ENCODE measurements around the gene ANKRD2. TPM values are rescaled to one million over a fixed set of nuclear protein-coding genes. Genes with fewer than 3 reads are reported as not detected.

The ANKRD2 gene
- total and polyA plus RNA-seq, 2 donors (not counting 1 experiment from before 2014, with no cell fraction given), result 0.26 to 1.8 TPM

DNA sequence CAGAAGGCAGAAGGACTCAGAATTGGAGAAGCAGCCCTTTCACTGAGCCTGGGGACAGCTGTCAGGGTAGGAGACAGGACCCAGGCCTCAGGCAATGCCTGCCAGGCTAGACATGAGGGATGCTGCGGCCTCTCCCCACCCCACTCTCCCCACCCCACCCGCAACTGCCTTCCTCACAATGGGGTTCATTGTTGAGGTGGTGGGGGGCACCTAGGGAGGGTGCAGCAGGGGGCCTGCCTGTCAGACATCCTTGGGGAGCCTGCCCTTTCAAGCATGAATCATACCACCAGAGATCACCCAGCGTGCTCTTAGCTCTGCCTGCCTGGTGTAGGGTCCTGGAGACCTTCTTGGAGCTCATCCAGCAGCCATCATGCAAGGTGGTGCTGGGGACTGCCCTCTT lies 16.9 kb downstream of the ANKRD2 start, which contains the start of gene C10orf62:
TSS of gene C10orf62 (plus strand) at position 243 of the 400 bp plus-strand sequence. CDS start 177 bp downstream, outside the sequence.
- Histone ChIP-seq H4K20me1 (ENCODE audit: control insufficient read depth, extremely low read depth, insufficient read depth, low read length) (no peaks in the 10 kb centered on the region), H3K36me3 (ENCODE audit: control insufficient read depth, insufficient read depth, low read length) (no peaks in the 10 kb centered on the region), H3K4me1 (ENCODE audit: control insufficient read depth, extremely low read depth, insufficient read depth, low read length) (peaks cover 4% of the 10 kb centered on the region), H3K79me2 (ENCODE audit: control insufficient read depth, insufficient read depth, low read length) (no peaks in the 10 kb centered on the region), H3K27me3 (ENCODE audit: control insufficient read depth, insufficient read depth, low read length) (no peaks in the 10 kb centered on the region), H3K9ac (ENCODE audit: insufficient read depth, low read length) (no peak within 1 kb of the TSS), H2AFZ (ENCODE audit: low read length) (no peak within 1 kb of the TSS), H3K4me2 (ENCODE audit: extremely low read depth, insufficient read depth, low read length) (no peak within 1 kb of the TSS), H3K9me3 (ENCODE audit: control insufficient read depth, insufficient read depth, low read depth, low read length) (no peaks in the 10 kb centered on the region), H3K27ac (ENCODE audit: insufficient read depth, low read length) (no peak within 1 kb of the TSS), H3K4me3 (replicated peaks in 1 of 4; ENCODE audit: control extremely low read depth in 1 of 4, insufficient read depth in 1 of 4, low read depth in 3 of 4, low read length in 4 of 4) (no peak within 1 kb of the TSS)
- DNase-seq (ENCODE audit: low read depth in 2 of 2), result no peak
- TF ChIP-seq EZH2 (IDR thresholded peaks at IDR 0.05; ENCODE audit: low read length, missing control alignments), result no peak
- TF ChIP-seq, protein P1, sequence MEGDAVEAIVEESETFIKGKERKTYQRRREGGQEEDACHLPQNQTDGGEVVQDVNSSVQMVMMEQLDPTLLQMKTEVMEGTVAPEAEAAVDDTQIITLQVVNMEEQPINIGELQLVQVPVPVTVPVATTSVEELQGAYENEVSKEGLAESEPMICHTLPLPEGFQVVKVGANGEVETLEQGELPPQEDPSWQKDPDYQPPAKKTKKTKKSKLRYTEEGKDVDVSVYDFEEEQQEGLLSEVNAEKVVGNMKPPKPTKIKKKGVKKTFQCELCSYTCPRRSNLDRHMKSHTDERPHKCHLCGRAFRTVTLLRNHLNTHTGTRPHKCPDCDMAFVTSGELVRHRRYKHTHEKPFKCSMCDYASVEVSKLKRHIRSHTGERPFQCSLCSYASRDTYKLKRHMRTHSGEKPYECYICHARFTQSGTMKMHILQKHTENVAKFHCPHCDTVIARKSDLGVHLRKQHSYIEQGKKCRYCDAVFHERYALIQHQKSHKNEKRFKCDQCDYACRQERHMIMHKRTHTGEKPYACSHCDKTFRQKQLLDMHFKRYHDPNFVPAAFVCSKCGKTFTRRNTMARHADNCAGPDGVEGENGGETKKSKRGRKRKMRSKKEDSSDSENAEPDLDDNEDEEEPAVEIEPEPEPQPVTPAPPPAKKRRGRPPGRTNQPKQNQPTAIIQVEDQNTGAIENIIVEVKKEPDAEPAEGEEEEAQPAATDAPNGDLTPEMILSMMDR (conservative IDR thresholded peaks at IDR 0.05 in 1 of 2, IDR thresholded peaks at IDR 0.05 in 1 of 2; ENCODE audit: low read depth in 1 of 2, low read length in 2 of 2), result no peak

DNA sequence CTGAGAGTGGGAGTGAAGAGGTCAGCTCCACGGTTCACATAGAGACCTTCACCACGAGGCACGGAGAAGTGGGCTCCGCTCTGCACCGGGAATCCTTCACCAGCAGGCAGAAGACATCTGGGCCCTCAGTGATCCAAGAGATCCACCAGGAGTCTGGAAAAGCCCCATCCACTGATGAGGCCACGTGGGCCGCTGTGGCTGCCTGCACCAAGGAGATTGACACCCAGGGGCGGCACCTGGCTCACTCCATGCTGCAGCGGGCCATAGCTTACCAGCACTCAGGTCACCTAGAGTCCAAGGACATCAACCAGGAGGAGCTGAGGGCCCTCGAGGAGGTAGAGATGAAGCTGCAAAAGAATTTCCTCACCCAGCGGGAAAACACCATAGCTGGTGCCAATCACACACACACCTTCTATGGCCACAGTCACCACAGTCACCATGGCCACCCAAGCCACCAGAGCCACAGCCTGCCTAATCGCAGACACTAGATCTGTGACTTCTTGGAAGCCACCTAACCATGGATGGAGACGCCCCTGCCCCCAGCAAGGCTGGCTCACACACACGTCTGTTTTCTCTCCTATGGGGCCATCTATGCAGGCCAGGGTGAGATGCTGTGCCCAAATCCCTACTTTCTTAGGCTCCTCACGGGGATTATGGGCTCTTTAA lies 17.6 kb downstream of the ANKRD2 start:
- Histone ChIP-seq H4K20me1 (ENCODE audit: control insufficient read depth, extremely low read depth, insufficient read depth, low read length) (no peaks in the 10 kb centered on the region), H3K27ac (ENCODE audit: insufficient read depth, low read length) (no peak overlapping the region), H3K9ac (ENCODE audit: insufficient read depth, low read length) (no peak overlapping the region), H3K36me3 (ENCODE audit: control insufficient read depth, insufficient read depth, low read length) (no peaks in the 10 kb centered on the region), H3K4me3 (replicated peaks in 1 of 4; ENCODE audit: control extremely low read depth in 1 of 4, insufficient read depth in 1 of 4, low read depth in 3 of 4, low read length in 4 of 4) (no peak overlapping the region), H3K9me3 (ENCODE audit: control insufficient read depth, insufficient read depth, low read depth, low read length) (no peaks in the 10 kb centered on the region), H3K27me3 (ENCODE audit: control insufficient read depth, insufficient read depth, low read length) (no peaks in the 10 kb centered on the region), H3K79me2 (ENCODE audit: control insufficient read depth, insufficient read depth, low read length) (no peaks in the 10 kb centered on the region), H3K4me1 (ENCODE audit: control insufficient read depth, extremely low read depth, insufficient read depth, low read length) (peaks cover 4% of the 10 kb centered on the region), H2AFZ (ENCODE audit: low read length) (no peak overlapping the region), H3K4me2 (ENCODE audit: extremely low read depth, insufficient read depth, low read length) (no peak overlapping the region)
- TF ChIP-seq, protein P1 (conservative IDR thresholded peaks at IDR 0.05 in 1 of 2, IDR thresholded peaks at IDR 0.05 in 1 of 2; ENCODE audit: low read depth in 1 of 2, low read length in 2 of 2), result no peak
- TF ChIP-seq EZH2 (IDR thresholded peaks at IDR 0.05; ENCODE audit: low read length, missing control alignments), result no peak
- DNase-seq (ENCODE audit: low read depth in 2 of 2), result no peak

DNA sequence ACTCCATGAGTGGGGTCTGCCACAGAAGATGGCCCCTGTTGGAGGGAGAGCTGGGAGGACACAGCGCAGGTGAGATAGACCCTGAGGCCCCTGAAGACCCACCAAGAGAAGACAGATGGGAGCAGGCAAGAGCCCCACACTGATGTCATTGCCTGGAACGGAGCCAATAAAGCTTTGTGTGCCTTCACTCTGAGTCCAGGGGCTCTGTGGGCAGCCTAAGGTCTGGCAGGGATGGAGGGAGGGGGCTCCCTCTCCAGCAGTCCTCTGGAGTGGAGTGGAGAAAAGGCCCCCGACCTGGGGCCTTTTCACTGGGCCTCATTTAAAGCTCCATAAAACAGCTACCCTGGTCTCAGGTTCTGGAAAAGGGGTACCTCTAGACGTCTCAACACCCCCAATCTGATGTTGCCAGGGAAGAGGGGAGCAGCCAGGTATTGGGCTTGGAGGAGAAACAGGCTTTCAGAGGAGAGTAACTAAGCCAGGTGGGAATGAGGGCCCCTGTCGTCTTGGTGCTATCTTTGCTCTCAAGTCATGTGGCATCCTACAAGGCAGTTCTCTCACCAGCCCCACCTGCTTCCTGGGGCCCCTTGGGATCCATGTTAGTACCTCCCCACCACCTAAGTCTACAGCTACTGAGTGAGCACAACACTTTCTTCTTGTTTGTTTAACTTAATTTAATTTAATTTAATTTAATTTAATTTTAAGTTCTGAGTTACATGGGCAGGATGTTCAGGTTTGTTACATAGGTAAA lies 18.3 kb downstream of the ANKRD2 start:
- Histone ChIP-seq H3K27me3 (ENCODE audit: control insufficient read depth, insufficient read depth, low read length) (no peaks in the 10 kb centered on the region), H4K20me1 (ENCODE audit: control insufficient read depth, extremely low read depth, insufficient read depth, low read length) (no peaks in the 10 kb centered on the region), H3K36me3 (ENCODE audit: control insufficient read depth, insufficient read depth, low read length) (no peaks in the 10 kb centered on the region), H3K27ac (ENCODE audit: insufficient read depth, low read length) (no peak overlapping the region), H3K4me3 (replicated peaks in 1 of 4; ENCODE audit: control extremely low read depth in 1 of 4, insufficient read depth in 1 of 4, low read depth in 3 of 4, low read length in 4 of 4) (no peak overlapping the region), H2AFZ (ENCODE audit: low read length) (no peak overlapping the region), H3K9me3 (ENCODE audit: control insufficient read depth, insufficient read depth, low read depth, low read length) (no peaks in the 10 kb centered on the region), H3K79me2 (ENCODE audit: control insufficient read depth, insufficient read depth, low read length) (no peaks in the 10 kb centered on the region), H3K9ac (ENCODE audit: insufficient read depth, low read length) (no peak overlapping the region), H3K4me2 (ENCODE audit: extremely low read depth, insufficient read depth, low read length) (no peak overlapping the region), H3K4me1 (ENCODE audit: control insufficient read depth, extremely low read depth, insufficient read depth, low read length) (peaks cover 8% of the 10 kb centered on the region)
- TF ChIP-seq EZH2 (IDR thresholded peaks at IDR 0.05; ENCODE audit: low read length, missing control alignments), result no peak
- TF ChIP-seq, protein P1 (conservative IDR thresholded peaks at IDR 0.05 in 1 of 2, IDR thresholded peaks at IDR 0.05 in 1 of 2; ENCODE audit: low read depth in 1 of 2, low read length in 2 of 2), result no peak
- DNase-seq (ENCODE audit: low read depth in 2 of 2), result no peak
